Measurements from ENCODE around the gene SIDT2.
"Not testable (repeated sequence)": the region's sequence is repeated elsewhere in the genome, so short reads cannot be mapped to it uniquely, and the experiment has no call there.

GRCh38 chr11:117137223-117138086 lies 41.1 kb upstream of the SIDT2 start:
- TF ChIP-seq POLR2A, CTCF (IDR thresholded peaks at IDR 0.05): not testable (repeated sequence)

All from tibial nerve (tissue), 3 donors.